Cardiac atrium fibroblast (primary cell): ENCODE results near the gene OR5J2. TPM values are rescaled to one million over a fixed set of nuclear protein-coding genes. Genes with fewer than 3 reads are reported as not detected.

Experiments used
- total RNA-seq: library from RNA; depleted of rRNA; stranded (reverse); fragments of >200 nt; gene quantifications from 2 replicates; pipeline ENCODE4 v1.2.3, GENCODE V29; 2015

OR5J2 gene
- not detected in 2 replicates for total RNA-seq

DNA sequence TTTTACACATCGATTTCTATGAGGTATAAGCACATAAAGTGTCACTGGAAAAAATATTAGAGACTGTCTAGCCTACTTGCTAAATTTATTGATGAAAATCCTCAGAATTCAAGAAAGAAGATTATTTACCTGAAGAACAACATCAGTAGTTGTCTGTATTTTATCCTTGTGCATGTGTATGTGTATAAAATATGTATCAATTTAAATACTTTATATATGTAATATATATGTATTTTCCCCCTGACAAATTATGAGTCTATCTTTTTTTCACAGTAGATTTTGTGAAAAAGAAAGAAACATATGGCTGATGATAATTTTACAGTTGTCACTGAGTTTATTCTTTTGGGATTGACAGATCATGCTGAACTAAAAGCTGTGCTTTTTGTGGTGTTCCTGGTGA lies at the start of gene OR5J2:
OR5J2 (plus strand) TSS at position 301 of the 400 bp plus-strand sequence; CDS start at position 301, 0 bp downstream.

DNA sequence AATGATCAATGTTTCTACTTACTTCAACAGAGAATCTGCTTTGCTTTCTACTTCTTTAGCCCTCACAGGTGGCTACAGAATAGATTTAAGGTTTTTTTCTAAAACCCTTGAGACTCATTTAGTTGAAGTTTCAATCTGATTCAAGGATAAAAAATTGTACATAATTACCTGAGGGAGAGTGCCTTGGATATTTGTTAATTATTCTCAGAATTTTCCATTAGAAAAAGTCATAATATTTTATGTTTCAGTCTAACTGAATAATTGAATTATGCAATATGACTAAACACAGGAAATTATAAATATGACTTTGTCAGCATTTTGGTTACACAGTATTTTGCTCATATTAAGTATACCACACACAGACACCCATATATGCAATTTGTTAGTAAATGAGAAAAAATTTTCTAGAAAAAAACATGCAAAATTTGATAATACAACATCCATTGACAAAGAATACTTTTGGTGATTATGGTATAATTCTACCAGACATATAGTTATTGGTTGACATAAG lies 36.2 kb upstream of the OR5J2 start, which contains the start of gene OR8J3:
OR8J3 (minus strand) TSS at position 51 of the 511 bp plus-strand sequence. CDS start 2,483 bp downstream, outside the sequence.

DNA sequence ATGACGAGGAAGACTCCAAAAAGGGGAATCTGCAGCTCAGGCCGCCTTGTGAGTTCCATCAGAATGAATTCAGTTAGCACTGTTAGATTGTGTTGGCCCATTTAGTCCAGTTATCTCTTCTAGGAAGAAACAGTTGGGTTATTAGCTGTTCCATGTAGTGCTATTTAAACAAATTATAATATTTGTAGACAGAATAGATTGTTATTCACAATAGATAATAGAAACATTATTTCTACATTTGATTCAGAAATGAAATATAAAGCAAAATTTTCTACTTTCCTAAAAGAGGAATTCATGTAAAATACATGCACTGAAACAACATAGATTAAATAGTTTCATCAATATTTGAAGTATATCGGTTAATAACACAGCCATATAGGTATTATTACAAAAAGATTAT lies 16.2 kb upstream of the OR5J2 start, which contains the start of gene OR8K5:
OR8K5 (minus strand) TSS at position 101 of the 400 bp plus-strand sequence; CDS start at position 101, 0 bp downstream.

Other genes starting within 250 kb of the OR5J2 start
- gene OR5I1, start 240.2 kb upstream of the OR5J2 start, total RNA-seq: not detected in 2 replicates
- gene OR10AG1, start 206.7 kb upstream of the OR5J2 start, total RNA-seq: not detected in 2 replicates
- gene OR5F1, start 182.0 kb upstream of the OR5J2 start, total RNA-seq: not detected in 2 replicates
- not detected in 2 replicates for gene OR5AS1, start 149.0 kb upstream of the OR5J2 start, total RNA-seq
- not detected in 2 replicates for gene OR8I2, start 83.3 kb upstream of the OR5J2 start, total RNA-seq
- not detected in 2 replicates for gene OR8H2, start 72.9 kb upstream of the OR5J2 start, total RNA-seq
- gene OR8H3, start 54.2 kb upstream of the OR5J2 start, total RNA-seq: not detected in 2 replicates
- not detected in 2 replicates for gene OR8J3, start 36.4 kb upstream of the OR5J2 start, total RNA-seq
- gene OR8K5, start 16.3 kb upstream of the OR5J2 start, total RNA-seq: not detected in 2 replicates
- gene OR5T2, start 57.6 kb downstream of the OR5J2 start, total RNA-seq: not detected in 2 replicates
- not detected in 2 replicates for gene OR5T3, start 75.6 kb downstream of the OR5J2 start, total RNA-seq
- gene OR5T1, start 97.5 kb downstream of the OR5J2 start, total RNA-seq: not detected in 2 replicates
- gene OR8H1, start 115.6 kb downstream of the OR5J2 start, total RNA-seq: not detected in 2 replicates
- not detected in 2 replicates for gene OR8K3, start 138.5 kb downstream of the OR5J2 start, total RNA-seq
- gene OR8K1, start 169.4 kb downstream of the OR5J2 start, total RNA-seq: not detected in 2 replicates
- gene OR8J1, start 177.7 kb downstream of the OR5J2 start, total RNA-seq: not detected in 2 replicates
- gene OR8U1, start 199.0 kb downstream of the OR5J2 start, total RNA-seq: not detected in 2 replicates
- gene OR5AL1, start 236.1 kb downstream of the OR5J2 start, total RNA-seq: not detected in 2 replicates